Calu3 (cell line): ENCODE measurements around the gene RFTN1. TPM values are rescaled to one million over a fixed set of nuclear protein-coding genes. Genes with fewer than 3 reads are reported as not detected.

Experiments
- BruUV-seq: library from RNA; stranded (reverse); fragments of 400-500 nt; replicated peaks from 2 replicates; lab custom pipeline; 2021; lab: Mats Ljungman, UMichigan
- CTCF ChIA-PET: fragments of 300-600 bp; sonication (Branson Sonifier 250); formaldehyde crosslinking; loops from one replicate; lab custom pipeline; 2022; ENCODE audit warnings: antibody characterized with exemption; lab: Charles Lee
- DNase-seq: peaks from one replicate; pipeline ENCODE4 v3.0.0; 2022
- H3K27ac Mint-ChIP-seq: one replicate; pipeline ENCODE4 v1.8.0; 2022; ENCODE audit warnings: mixed read lengths; ENCODE audit not compliant: unreplicated experiment
- H3K27me3 Mint-ChIP-seq: one replicate; pipeline ENCODE4 v1.8.0; 2022; ENCODE audit warnings: mixed read lengths; ENCODE audit not compliant: unreplicated experiment
- H3K36me3 Mint-ChIP-seq: one replicate; pipeline ENCODE4 v1.8.0; 2022; ENCODE audit warnings: mild to moderate bottlenecking, moderate library complexity, mixed read lengths; ENCODE audit not compliant: insufficient read depth, unreplicated experiment
- H3K4me1 Mint-ChIP-seq: one replicate; pipeline ENCODE4 v1.8.0; 2022; ENCODE audit warnings: mild to moderate bottlenecking, low read depth, mixed read lengths; ENCODE audit not compliant: unreplicated experiment
- H3K4me3 Mint-ChIP-seq: one replicate; pipeline ENCODE4 v1.8.0; 2022; ENCODE audit warnings: mild to moderate bottlenecking, low read depth, moderate library complexity, mixed read lengths; ENCODE audit not compliant: unreplicated experiment
- H3K9me3 Mint-ChIP-seq: one replicate; pipeline ENCODE4 v1.8.0; 2022; ENCODE audit warnings: low read depth, mixed read lengths; ENCODE audit not compliant: unreplicated experiment
- CTCF ChIP-seq: fragments of 200-600 bp; IDR thresholded peaks from one replicate; pipeline ENCODE4 v1.8.0; 2022; ENCODE audit warnings: antibody characterized with exemption; ENCODE audit not compliant: unreplicated experiment
- intact Hi-C: fragments of 100-400 bp; cut with micrococcal nuclease; formaldehyde crosslinking; loops from one replicate; pipeline ENCODE4 v1.10.0; 2022; ENCODE audit not compliant: unreplicated experiment
- total RNA-seq: library from RNA; stranded (reverse); gene quantifications from 2 replicates; pipeline ENCODE4 v1.2.3, GENCODE V29; 2022

Gene RFTN1
- total RNA-seq, 1 experiment from 2014 or later = 1.6 TPM

DNA sequence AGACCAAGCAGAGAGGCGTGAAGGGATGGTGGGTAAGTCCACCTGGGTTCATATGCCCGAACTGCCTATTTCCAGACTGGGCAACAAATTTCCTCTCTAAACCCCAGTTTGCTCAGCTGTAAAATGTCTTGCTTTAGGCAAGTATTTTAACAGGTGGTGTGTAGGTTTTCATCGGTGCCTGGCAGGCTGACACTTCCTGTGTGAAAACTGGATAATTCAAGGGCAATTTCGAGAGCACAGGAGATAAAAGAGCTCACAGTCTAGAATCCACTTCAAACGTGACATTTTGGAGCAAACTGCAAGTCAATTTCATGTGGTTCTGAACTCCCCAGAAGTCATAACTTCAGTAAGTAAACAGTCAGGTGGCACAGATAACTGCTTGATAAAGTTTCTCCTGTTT lies 136.3 kb downstream of the RFTN1 start:
- no peaks in the 10 kb centered on the region for H3K27me3 Mint-ChIP-seq
- CTCF ChIA-PET = no interaction called here

DNA sequence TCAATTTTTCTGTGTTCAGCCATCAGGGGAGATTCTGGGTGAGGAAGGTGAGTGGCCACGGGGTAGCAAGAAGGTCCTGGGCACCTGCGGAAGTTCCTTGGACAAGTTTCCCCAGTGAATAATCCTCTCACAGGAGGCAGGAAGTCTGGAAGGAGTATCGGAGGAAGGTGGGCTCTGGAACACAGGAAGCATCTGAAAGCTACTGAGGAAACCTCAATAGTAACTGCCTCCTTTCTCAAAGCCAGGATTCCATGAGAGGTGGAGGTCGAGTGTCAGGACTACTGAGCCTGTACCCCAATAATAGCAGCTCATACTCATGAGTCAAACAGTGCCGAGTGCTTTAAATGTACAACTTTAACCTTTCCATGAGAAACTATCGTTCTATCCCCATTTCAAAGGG lies 137.6 kb downstream of the RFTN1 start:
- Mint-ChIP-seq H3K4me3 (no peak overlapping the region), H3K27me3 (no peaks in the 10 kb centered on the region), H3K36me3 (no peaks in the 10 kb centered on the region), H3K27ac (no peak overlapping the region), H3K4me1 (no peaks in the 10 kb centered on the region), H3K9me3 (no peaks in the 10 kb centered on the region)
- CTCF ChIA-PET = no interaction called here
- intact Hi-C loops = no loop called here
- no TSS peak for BruUV-seq
- no peak for TF ChIP-seq CTCF
- DNase-seq = no peak

More for the DNA sequence above, 136.3 kb downstream of the RFTN1 start:
- Mint-ChIP-seq H3K9me3 (no peaks in the 10 kb centered on the region), H3K27ac (no peak overlapping the region), H3K36me3 (no peaks in the 10 kb centered on the region), H3K4me3 (no peak overlapping the region), H3K4me1 (no peaks in the 10 kb centered on the region)
- no peak for DNase-seq
- no TSS peak for BruUV-seq
- intact Hi-C loops = no loop called here
- TF ChIP-seq CTCF = no peak

DNA sequence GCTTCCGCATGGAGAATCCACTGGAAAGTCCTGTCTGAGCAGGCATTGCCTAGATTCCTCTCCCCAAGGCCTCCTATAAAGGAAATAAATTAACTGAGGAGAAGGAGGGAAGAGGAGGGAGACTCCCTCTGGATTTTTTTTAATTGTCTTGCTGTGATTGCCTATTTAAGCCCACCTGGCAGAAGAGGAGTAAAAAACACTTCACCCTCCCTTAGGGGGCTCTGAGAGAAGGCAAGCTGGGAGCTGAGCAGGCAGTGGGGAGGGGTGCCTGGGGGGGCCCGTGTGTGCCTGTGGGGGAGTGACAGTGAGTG lies 138.6 kb downstream of the RFTN1 start:
- no peaks in the 10 kb centered on the region for H3K9me3 Mint-ChIP-seq
- H3K4me1 Mint-ChIP-seq = no peaks in the 10 kb centered on the region
- no peak for DNase-seq
- no peak for TF ChIP-seq CTCF
- no TSS peak for BruUV-seq
- intact Hi-C loops = no loop called here
- H3K27me3 Mint-ChIP-seq = no peaks in the 10 kb centered on the region
- H3K27ac Mint-ChIP-seq = no peak overlapping the region
- no peak overlapping the region for H3K4me3 Mint-ChIP-seq
- CTCF ChIA-PET = no interaction called here
- H3K36me3 Mint-ChIP-seq = no peaks in the 10 kb centered on the region

- Mint-ChIP-seq H3K4me1 (no peaks in the 10 kb centered on the region), H3K27me3 (no peaks in the 10 kb centered on the region), H3K4me3 (no peak overlapping the region), H3K27ac (no peak overlapping the region), H3K36me3 (no peaks in the 10 kb centered on the region), H3K9me3 (no peaks in the 10 kb centered on the region)
- BruUV-seq = no TSS peak
- no peak for DNase-seq
- intact Hi-C loops = no loop called here
- TF ChIP-seq CTCF = no peak
- CTCF ChIA-PET = no interaction called here
Observed at GRCh38 chr3:16374047-16374934, 139.2 kb downstream of the RFTN1 start.
